OCI-LY1 (cell line): ENCODE measurements around the gene IMPA2.
"Not testable (repeated sequence)": the region's sequence is repeated elsewhere in the genome, so short reads cannot be mapped to it uniquely, and the experiment has no call there.

Source experiments
- H2AFZ ChIP-seq: fragments of 200-600 bp; sonication (generic), shearing (Covaris generic); 2 replicates; pipeline ENCODE4 v1.6.0; 2014; ENCODE audit warnings: antibody characterized with exemption, mild to moderate bottlenecking, low read length
- H3F3A ChIP-seq: fragments of 200-600 bp; sonication (generic), shearing (Covaris generic); 2 replicates; pipeline ENCODE4 v1.6.0; 2014; ENCODE audit warnings: mild to moderate bottlenecking, antibody characterized with exemption, low read length, moderate library complexity; ENCODE audit not compliant: insufficient read depth
- H3K27ac ChIP-seq: fragments of 200-600 bp; sonication (generic); 2 replicates; pipeline ENCODE4 v1.5.1; 2014; ENCODE audit warnings: low read length, mixed run types, mild to moderate bottlenecking, low read depth; ENCODE audit not compliant: poor library complexity, severe bottlenecking
- H3K27me3 ChIP-seq: fragments of 200-600 bp; sonication (generic); 2 replicates; pipeline ENCODE4 v1.6.0; 2014; ENCODE audit warnings: antibody characterized with exemption, mild to moderate bottlenecking, low read length, moderate library complexity; ENCODE audit not compliant: insufficient read depth
- H3K36me3 ChIP-seq: fragments of 200-600 bp; sonication (generic); 2 replicates; pipeline ENCODE4 v1.6.1; 2014; ENCODE audit warnings: mild to moderate bottlenecking, antibody characterized with exemption, low read length, moderate library complexity, mixed read lengths; ENCODE audit not compliant: insufficient read depth
- H3K4me1 ChIP-seq: fragments of 200-600 bp; sonication (generic); 2 replicates; pipeline ENCODE4 v1.5.1; 2014; ENCODE audit warnings: mild to moderate bottlenecking, low read length, moderate library complexity; ENCODE audit not compliant: insufficient read depth, severe bottlenecking
- H3K4me2 ChIP-seq: fragments of 200-600 bp; sonication (generic), shearing (Covaris generic); 2 replicates; pipeline ENCODE4 v1.6.1; 2014; ENCODE audit warnings: low read length
- H3K4me3 ChIP-seq: fragments of 200-600 bp; sonication (generic); 2 replicates; pipeline ENCODE4 v1.5.1; 2014; ENCODE audit warnings: low read length, low read depth, mild to moderate bottlenecking, mixed read lengths; ENCODE audit not compliant: poor library complexity, severe bottlenecking
- H3K79me2 ChIP-seq: fragments of 200-600 bp; shearing (Covaris generic); 2 replicates; pipeline ENCODE4 v1.6.1; 2016; ENCODE audit warnings: mixed run types, low read length, mixed read lengths; ENCODE audit not compliant: insufficient read depth
- H3K9ac ChIP-seq: fragments of 200-600 bp; sonication (generic), shearing (Covaris generic); 2 replicates; pipeline ENCODE4 v1.6.1; 2014; ENCODE audit warnings: mild to moderate bottlenecking, low read length, mixed read lengths
- H3K9me2 ChIP-seq: fragments of 200-600 bp; sonication (generic), shearing (Covaris generic); 2 replicates; pipeline ENCODE4 v1.6.1; 2014; ENCODE audit warnings: low read depth, mild to moderate bottlenecking, low read length, mixed read lengths
- H3K9me3 ChIP-seq: fragments of 200-600 bp; shearing (Covaris generic); 2 replicates; pipeline ENCODE4 v1.6.1; 2014; ENCODE audit warnings: low read length, mixed read lengths
- H4K20me1 ChIP-seq: fragments of 200-600 bp; sonication (generic), shearing (Covaris generic); 2 replicates; pipeline ENCODE4 v1.6.0; 2016; ENCODE audit warnings: mild to moderate bottlenecking, low read length; ENCODE audit not compliant: insufficient read depth
- CTCF ChIP-seq: fragments of 200-600 bp; sonication (generic), shearing (Covaris generic); IDR thresholded peaks from 2 replicates; pipeline ENCODE4 v1.5.1; 2017; ENCODE audit warnings: mild to moderate bottlenecking, antibody characterized with exemption, low read length, moderate library complexity, mixed read lengths
- EZH2 ChIP-seq: fragments of 200-600 bp; sonication (generic), shearing (Covaris generic); IDR thresholded peaks from 2 replicates; pipeline ENCODE4 v1.8.0; 2017; ENCODE audit warnings: borderline replicate concordance, mixed run types, mild to moderate bottlenecking, antibody characterized with exemption, low read length, moderate library complexity, mixed read lengths

IMPA2 gene

GRCh38 chr18:12066910-12067511 lies 85.7 kb downstream of the IMPA2 start:
- no peaks in the 10 kb centered on the region for H3K27me3 ChIP-seq
- no peaks in the 10 kb centered on the region for H3K9me3 ChIP-seq

GRCh38 chr18:12067671-12068070 lies 86.4 kb downstream of the IMPA2 start:
- no peaks in the 10 kb centered on the region for H3K27me3 ChIP-seq
- TF ChIP-seq EZH2 (no peak), CTCF (no peak)
- no peaks in the 10 kb centered on the region for H3K9me3 ChIP-seq
- no peak overlapping the region for H2AFZ ChIP-seq
- no peaks in the 10 kb centered on the region for H3K9me2 ChIP-seq
- no peak overlapping the region for H3K4me2 ChIP-seq
- no peaks in the 10 kb centered on the region for H3K4me1 ChIP-seq
- no peak overlapping the region for H3K4me3 ChIP-seq
- H4K20me1 ChIP-seq, result no peaks in the 10 kb centered on the region
- H3F3A ChIP-seq, result no peaks in the 10 kb centered on the region
- H3K27ac ChIP-seq, result no peak overlapping the region
- no peaks in the 10 kb centered on the region for H3K79me2 ChIP-seq
- no peak overlapping the region for H3K9ac ChIP-seq
- no peaks in the 10 kb centered on the region for H3K36me3 ChIP-seq

More at GRCh38 chr18:12066910-12067511, 85.7 kb downstream of the IMPA2 start:
- H2AFZ ChIP-seq, result no peak overlapping the region
- no peaks in the 10 kb centered on the region for H4K20me1 ChIP-seq
- no peaks in the 10 kb centered on the region for H3K4me1 ChIP-seq
- no peaks in the 10 kb centered on the region for H3K79me2 ChIP-seq
- H3F3A ChIP-seq, result no peaks in the 10 kb centered on the region
- no peaks in the 10 kb centered on the region for H3K9me2 ChIP-seq
- H3K27ac ChIP-seq, result no peak overlapping the region
- H3K4me2 ChIP-seq, result no peak overlapping the region
- TF ChIP-seq CTCF, result no peak
- no peak for TF ChIP-seq EZH2
- H3K9ac ChIP-seq, result no peak overlapping the region
- no peak overlapping the region for H3K4me3 ChIP-seq
- no peaks in the 10 kb centered on the region for H3K36me3 ChIP-seq

- H3K9me2 ChIP-seq, H2AFZ ChIP-seq, H3K27ac ChIP-seq, H3K9ac ChIP-seq, H3K4me3 ChIP-seq, H3F3A ChIP-seq, H3K36me3 ChIP-seq, H3K4me2 ChIP-seq, H4K20me1 ChIP-seq, H3K27me3 ChIP-seq, H3K9me3 ChIP-seq, H3K79me2 ChIP-seq, H3K4me1 ChIP-seq: not testable (repeated sequence)
- peak; percentile 58 for TF ChIP-seq CTCF
Observed at GRCh38 chr18:12068316-12068949, 87.1 kb downstream of the IMPA2 start.
